Left lung (tissue), 10 donors: ENCODE measurements around the gene SPARCL1. TPM values are rescaled to one million over a fixed set of nuclear protein-coding genes. Genes with fewer than 3 reads are reported as not detected.
A peak's percentile ranks its signal among the peaks of the same experiment; 100 is the strongest.

Source experiments
- ATAC-seq: fragments of 200-7000 bp; cut with Tn5 transposase; one replicate; pipeline ENCODE4 v1.9.1; 2020; ENCODE audit warnings: moderate library complexity
- DNase-seq, 4 donors: peaks; one replicate each; pipeline ENCODE4 v3.0.0-alpha.2; 2013 to 2020
- H3K27ac ChIP-seq, 2 donors: fragments of 200-600 bp; sonication (generic) in 1 of 2; one replicate each; pipeline versions ENCODE4 v1.5.0 to v1.8.0; 2020 to 2021
- H3K27me3 ChIP-seq, 2 donors: fragments of 200-600 bp; sonication (generic) in 1 of 2; one replicate each; pipeline versions ENCODE4 v1.5.0 to v1.8.0; 2020 to 2021
- H3K36me3 ChIP-seq, 2 donors: fragments of 200-600 bp; sonication (generic) in 1 of 2; one replicate each; pipeline versions ENCODE4 v1.5.0 to v1.8.0; 2020 to 2021
- H3K4me1 ChIP-seq, 2 donors: fragments of 200-600 bp; one replicate each; pipeline ENCODE4 v1.8.0; 2021
- H3K4me3 ChIP-seq, 2 donors: fragments of 200-600 bp; sonication (generic) in 1 of 2; one replicate each; pipeline versions ENCODE4 v1.5.0 to v1.8.0; 2020 to 2021; ENCODE audit warnings: mild to moderate bottlenecking in 1 of 2
- H3K9me3 ChIP-seq, 2 donors: fragments of 200-600 bp; sonication (generic) in 1 of 2; one replicate each; pipeline versions ENCODE4 v1.5.0 to v1.8.0; 2020 to 2021
- CTCF ChIP-seq, 2 donors: fragments of 200-600 bp; sonication (generic) in 1 of 2; IDR thresholded peaks; one replicate each; pipeline versions ENCODE4 v1.5.0 to v1.8.0; 2021; ENCODE audit warnings: antibody characterized with exemption in 2 of 2
- intact Hi-C, 2 donors: fragments of 100-400 bp; cut with DNase I; formaldehyde crosslinking; loops; one replicate each; pipeline versions ENCODE4 v1.11.2 to v1.14.2; 2022
- polyA plus RNA-seq, 6 donors: library from polyadenylated mRNA; unstranded; fragments of 120-200 nt; gene quantifications; one replicate each; pipeline ENCODE4 v1.2.1, GENCODE V29; 2013; ENCODE audit not compliant: insufficient read length in 6 of 6
- total RNA-seq, 2 donors: library from RNA; stranded (reverse); fragmentation: NEBNext Ultra II Directional; extraction: Animal tissue kit (Norgen Biotek cat#: 25700); gene quantifications; one replicate each; pipeline ENCODE4 v1.2.1, GENCODE V29; 2021
- donor health status: DM: no; HTN: yes; CAD: no.
- donor health status: DM: no; HTN: no; CAD: no.

The SPARCL1 gene
- total and polyA plus RNA-seq, 8 donors: 241 to 475 (median 401) TPM

GRCh38 chr4:87551361-87551760 lies 22.2 kb upstream of the SPARCL1 start:
- Histone ChIP-seq H3K27me3 (no peaks in the 10 kb centered on the region), H3K4me3 (no peak overlapping the region), H3K36me3 (no peaks in the 10 kb centered on the region), H3K9me3 (no peaks in the 10 kb centered on the region), H3K27ac (no peak overlapping the region), H3K4me1 (no peaks in the 10 kb centered on the region)
- no peak for TF ChIP-seq CTCF (IDR thresholded peaks at IDR 0.05)
- DNase-seq (no peak), ATAC-seq (peak; percentile 23)
- intact Hi-C loops: no loop called here

GRCh38 chr4:87547016-87547708 lies 18.0 kb upstream of the SPARCL1 start:
- intact Hi-C loops: no loop called here
- ATAC-seq: no peak
- Histone ChIP-seq H3K4me3 (no peak overlapping the region), H3K36me3 (no peaks in the 10 kb centered on the region), H3K9me3 (no peaks in the 10 kb centered on the region), H3K4me1 (no peaks in the 10 kb centered on the region), H3K27ac (no peak overlapping the region), H3K27me3 (no peaks in the 10 kb centered on the region)
- TF ChIP-seq CTCF (IDR thresholded peaks at IDR 0.05): no peak
- no peak for DNase-seq

DNA sequence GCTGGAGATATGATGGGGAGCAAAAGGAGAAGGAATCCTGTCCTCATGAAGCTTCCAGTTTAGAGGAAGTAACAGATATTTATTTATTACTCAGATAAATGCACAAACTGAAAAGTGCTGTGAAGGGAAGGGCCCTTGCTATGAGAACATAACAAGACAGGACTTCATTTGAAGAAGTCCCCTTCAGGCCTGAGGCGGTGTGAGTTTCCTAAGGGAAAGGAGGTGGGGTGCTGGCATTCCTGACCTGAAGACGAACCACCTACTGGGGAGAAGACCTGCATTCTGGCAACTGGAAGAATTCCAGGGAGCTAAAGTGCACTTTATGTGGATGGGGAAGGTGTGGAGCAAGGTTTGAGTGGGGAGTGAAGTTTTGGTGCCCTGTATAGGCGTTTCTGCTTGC lies 15.9 kb upstream of the SPARCL1 start:
- TF ChIP-seq CTCF (IDR thresholded peaks at IDR 0.05): no peak

DNA sequence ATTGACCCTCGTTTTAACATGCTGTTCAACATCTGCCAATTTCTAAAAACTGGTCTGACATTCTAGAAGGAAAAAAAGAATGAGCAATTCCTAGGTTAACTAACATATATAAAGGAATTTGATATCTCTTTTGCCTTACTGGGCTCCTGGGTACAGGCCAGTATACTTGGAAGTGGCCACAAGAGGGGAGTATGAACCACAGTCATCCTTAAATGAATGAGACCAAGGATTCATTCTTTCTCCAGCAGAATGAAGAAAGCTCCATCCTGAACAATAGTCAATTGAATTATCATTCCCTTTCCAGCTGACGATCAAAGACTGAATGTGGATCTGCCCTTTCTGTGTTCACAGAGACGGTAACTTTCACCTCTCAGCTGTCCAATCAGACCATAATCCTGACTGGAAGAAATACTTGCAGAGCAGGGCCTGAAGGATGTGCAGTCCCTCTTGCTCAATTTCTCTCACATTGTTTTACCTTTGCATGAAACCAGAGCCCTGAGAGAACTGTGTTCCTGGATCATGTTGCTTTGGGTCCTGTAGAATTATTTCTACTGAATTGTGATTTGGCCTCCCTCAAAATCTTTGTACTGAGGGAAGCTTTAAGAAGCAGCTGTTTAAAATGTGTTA lies 14.8 kb upstream of the SPARCL1 start:
- H3K27me3 ChIP-seq: no peaks in the 10 kb centered on the region
- H3K4me3 ChIP-seq: no peak overlapping the region
- peak; percentile 43 to 53 for TF ChIP-seq CTCF (IDR thresholded peaks at IDR 0.05)
- no peaks in the 10 kb centered on the region for H3K36me3 ChIP-seq
- DNase-seq (peak in 1 of 4 donors; percentile 70), ATAC-seq (peak; percentile 87)
- H3K9me3 ChIP-seq: no peaks in the 10 kb centered on the region
- intact Hi-C loops: no loop called here
- H3K4me1 ChIP-seq: no peaks in the 10 kb centered on the region
- H3K27ac ChIP-seq: no peak overlapping the region

More for the DNA sequence above, 15.9 kb upstream of the SPARCL1 start:
- Histone ChIP-seq H3K36me3 (no peaks in the 10 kb centered on the region), H3K4me3 (no peak overlapping the region), H3K27me3 (no peaks in the 10 kb centered on the region), H3K9me3 (no peaks in the 10 kb centered on the region), H3K4me1 (no peaks in the 10 kb centered on the region), H3K27ac (no peak overlapping the region)
- no peak for DNase-seq
- no peak for ATAC-seq
- intact Hi-C loops: no loop called here

DNA sequence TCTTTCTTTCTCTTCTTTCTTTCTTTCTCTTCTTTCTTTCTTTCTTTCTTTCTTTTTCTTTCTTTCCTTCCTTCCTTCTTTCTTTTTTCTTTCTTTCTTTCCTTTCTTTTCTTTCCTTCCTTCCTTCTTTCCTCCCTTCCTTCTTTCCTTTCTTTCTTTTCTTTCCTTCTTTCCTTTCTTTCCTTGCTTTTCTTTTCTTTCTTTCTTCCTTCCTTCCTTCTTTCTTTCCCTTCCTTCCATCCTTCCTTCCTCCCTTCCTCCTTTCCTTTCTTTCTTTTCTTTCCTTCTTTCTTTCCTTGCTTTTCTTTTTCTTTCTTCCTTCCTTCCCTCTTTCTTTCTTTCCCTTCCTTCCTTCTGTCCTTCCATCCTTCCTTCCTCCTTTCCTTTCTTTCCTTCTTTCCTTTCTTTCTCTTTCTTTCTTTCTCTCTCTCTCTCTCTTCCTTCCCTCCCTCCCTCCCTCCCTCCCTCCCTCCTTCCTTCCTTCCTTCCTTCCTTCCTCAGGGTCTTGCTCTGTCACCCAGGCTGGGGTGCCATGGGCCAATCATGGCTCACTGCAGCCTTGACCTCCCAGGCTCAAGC lies 13.6 kb upstream of the SPARCL1 start:
- no peak for DNase-seq
- intact Hi-C loops: no loop called here
- TF ChIP-seq CTCF (IDR thresholded peaks at IDR 0.05): no peak
- H3K36me3 ChIP-seq: no peaks in the 10 kb centered on the region
- H3K4me3 ChIP-seq: no peak overlapping the region
- H3K27ac ChIP-seq: no peak overlapping the region
- no peak for ATAC-seq
- H3K9me3 ChIP-seq: no peaks in the 10 kb centered on the region
- H3K4me1 ChIP-seq: no peaks in the 10 kb centered on the region
- no peaks in the 10 kb centered on the region for H3K27me3 ChIP-seq
